ENCODE data around the gene SFN. TPM values are rescaled to one million over a fixed set of nuclear protein-coding genes. Genes with fewer than 3 reads are reported as not detected.
A peak's percentile ranks its signal among the peaks of the same experiment; 100 is the strongest.
"Not testable (repeated sequence)": the region's sequence is repeated elsewhere in the genome, so short reads cannot be mapped to it uniquely, and the experiment has no call there.

The SFN gene
- total and polyA plus RNA-seq, 10 donors = 0.27 to 0.80 (median 0.61) TPM; not detected in 3

DNA sequence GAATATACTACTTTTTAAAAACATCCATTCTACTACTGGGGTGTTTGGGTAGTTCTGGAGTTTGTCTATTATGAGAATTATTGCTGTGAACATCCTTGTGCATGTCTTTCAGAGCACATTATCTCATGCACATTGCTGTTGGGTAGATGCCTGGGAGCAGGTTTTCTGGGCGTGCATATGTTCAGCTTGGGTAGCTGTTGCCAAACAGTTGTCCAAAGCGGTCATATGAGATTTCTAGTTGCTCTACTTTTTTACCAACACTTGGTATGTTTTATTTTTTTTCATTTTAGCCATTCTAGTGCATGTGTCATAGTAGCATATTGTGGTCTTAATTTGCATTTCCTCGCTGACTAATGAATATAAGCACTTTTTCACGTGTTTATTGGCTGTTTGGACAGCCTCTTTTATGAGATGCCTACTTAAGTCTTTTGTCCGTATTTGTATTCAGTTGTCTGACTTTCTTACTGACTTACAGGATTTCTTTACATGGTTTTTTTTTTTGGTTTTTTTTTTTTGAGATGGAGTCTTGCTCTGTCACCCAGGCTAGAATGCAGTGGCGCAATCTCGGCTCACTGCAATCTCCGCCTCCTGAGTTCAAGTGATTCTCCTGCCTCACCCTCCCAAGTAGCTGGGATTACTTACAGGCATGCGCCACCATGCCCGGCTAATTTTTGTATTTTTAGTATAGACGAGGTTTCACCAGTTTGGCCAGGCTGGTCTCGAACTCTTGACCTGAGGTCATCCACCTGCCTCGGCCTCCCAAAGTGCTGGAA lies 18.3 kb upstream of the SFN start:
- DNase-seq = no peak
- Histone ChIP-seq H3K9me3 (no peaks in the 10 kb centered on the region), H3K27me3 (replicated peaks in 1 of 7) (no peaks in the 10 kb centered on the region), H3K4me3 (no peak overlapping the region), H3K36me3 (peaks cover 0 to 96% (median 70%) of the 10 kb centered on the region in 6 donors), H3K4me1 (peaks cover 0 to 14% (median 2%) of the 10 kb centered on the region in 6 donors), H3K27ac (no peak overlapping the region)
- TF ChIP-seq POLR2AphosphoS5 (IDR thresholded peaks at IDR 0.05) = no peak
- TF ChIP-seq, protein P1, sequence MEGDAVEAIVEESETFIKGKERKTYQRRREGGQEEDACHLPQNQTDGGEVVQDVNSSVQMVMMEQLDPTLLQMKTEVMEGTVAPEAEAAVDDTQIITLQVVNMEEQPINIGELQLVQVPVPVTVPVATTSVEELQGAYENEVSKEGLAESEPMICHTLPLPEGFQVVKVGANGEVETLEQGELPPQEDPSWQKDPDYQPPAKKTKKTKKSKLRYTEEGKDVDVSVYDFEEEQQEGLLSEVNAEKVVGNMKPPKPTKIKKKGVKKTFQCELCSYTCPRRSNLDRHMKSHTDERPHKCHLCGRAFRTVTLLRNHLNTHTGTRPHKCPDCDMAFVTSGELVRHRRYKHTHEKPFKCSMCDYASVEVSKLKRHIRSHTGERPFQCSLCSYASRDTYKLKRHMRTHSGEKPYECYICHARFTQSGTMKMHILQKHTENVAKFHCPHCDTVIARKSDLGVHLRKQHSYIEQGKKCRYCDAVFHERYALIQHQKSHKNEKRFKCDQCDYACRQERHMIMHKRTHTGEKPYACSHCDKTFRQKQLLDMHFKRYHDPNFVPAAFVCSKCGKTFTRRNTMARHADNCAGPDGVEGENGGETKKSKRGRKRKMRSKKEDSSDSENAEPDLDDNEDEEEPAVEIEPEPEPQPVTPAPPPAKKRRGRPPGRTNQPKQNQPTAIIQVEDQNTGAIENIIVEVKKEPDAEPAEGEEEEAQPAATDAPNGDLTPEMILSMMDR (IDR thresholded peaks at IDR 0.05 in 8 of 11, conservative IDR thresholded peaks at IDR 0.05 in 3 of 11) = no peak
- TF ChIP-seq POLR2A (IDR thresholded peaks at IDR 0.05) = no peak
- 90 to 93% (median 91%) methylated on average over 13 of the region's 13 CpGs for WGBS, 5 donors
- intact Hi-C loops (cut with DNase I; ENCODE audit: low total_unique reads) = no loop called here

DNA sequence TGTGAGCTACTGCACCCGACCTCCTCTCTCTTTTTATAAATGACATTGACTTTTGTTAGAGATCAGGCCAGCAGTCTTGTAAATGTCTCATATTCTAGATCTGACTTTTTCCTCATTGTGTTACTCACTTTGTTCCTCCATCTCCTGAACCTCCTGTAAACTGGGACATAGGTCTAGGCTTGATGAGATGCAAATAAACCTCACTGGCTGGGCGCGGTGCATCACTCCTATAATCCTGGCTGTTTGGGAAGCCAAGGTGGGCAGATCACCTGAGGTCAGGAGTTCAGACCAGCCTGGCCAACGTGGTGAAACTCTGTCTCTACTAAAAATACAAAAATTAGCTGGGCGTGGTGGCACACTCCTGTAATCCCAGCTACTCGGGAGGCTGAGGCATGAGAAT lies 15.1 kb upstream of the SFN start:
- WGBS, 5 donors = 86 to 93% (median 91%) methylated on average over 6 of the region's 6 CpGs
- Histone ChIP-seq H3K36me3 (peaks cover 0 to 96% (median 78%) of the 10 kb centered on the region in 6 donors), H3K4me1 (peaks cover 0 to 14% (median 1%) of the 10 kb centered on the region in 6 donors)
- H3K4me3 ChIP-seq; DNase-seq; H3K9me3 ChIP-seq; intact Hi-C loops (cut with DNase I; ENCODE audit: low total_unique reads); H3K27me3 ChIP-seq (replicated peaks in 1 of 7); H3K27ac ChIP-seq: not testable (repeated sequence)

DNA sequence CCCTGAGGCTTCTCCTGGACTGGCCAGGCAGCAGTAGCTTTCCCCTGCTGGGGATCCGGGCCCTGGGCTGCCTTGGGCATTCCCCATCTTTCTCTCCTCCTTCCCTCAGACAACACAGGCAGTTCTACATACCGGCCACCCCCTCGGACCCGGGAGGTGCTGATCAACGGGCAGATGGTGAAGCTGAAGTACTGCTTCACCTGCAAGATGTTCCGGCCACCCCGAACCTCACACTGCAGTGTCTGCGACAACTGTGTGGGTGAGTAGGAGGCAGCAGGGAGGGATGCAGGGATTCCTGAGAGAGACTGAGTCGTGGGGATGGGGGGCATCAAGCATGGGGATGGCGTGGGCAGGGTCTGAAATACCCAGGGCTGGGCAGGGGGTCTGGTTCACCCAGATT lies 14.4 kb upstream of the SFN start:
- no peaks in the 10 kb centered on the region for H3K9me3 ChIP-seq
- peak overlapping the region in 2 of 8 donors; percentile 6 to 11 for H3K27ac ChIP-seq
- no peak overlapping the region for H3K4me3 ChIP-seq
- intact Hi-C loops (cut with DNase I; ENCODE audit: low total_unique reads) = no loop called here
- peaks cover 0 to 96% (median 79%) of the 10 kb centered on the region in 6 donors for H3K36me3 ChIP-seq
- no peak for DNase-seq
- 90 to 96% (median 94%) methylated on average over 10 of the region's 10 CpGs for WGBS, 5 donors
- peaks cover 0 to 20% (median 2%) of the 10 kb centered on the region in 6 donors for H3K4me1 ChIP-seq
- TF ChIP-seq, protein P1 (IDR thresholded peaks at IDR 0.05 in 8 of 11, conservative IDR thresholded peaks at IDR 0.05 in 3 of 11) = no peak
- TF ChIP-seq POLR2A (IDR thresholded peaks at IDR 0.05) (no peak), POLR2AphosphoS5 (IDR thresholded peaks at IDR 0.05) (peak in 1 of 3 donors; percentile 29)
- H3K27me3 ChIP-seq (replicated peaks in 1 of 7) = no peaks in the 10 kb centered on the region

DNA sequence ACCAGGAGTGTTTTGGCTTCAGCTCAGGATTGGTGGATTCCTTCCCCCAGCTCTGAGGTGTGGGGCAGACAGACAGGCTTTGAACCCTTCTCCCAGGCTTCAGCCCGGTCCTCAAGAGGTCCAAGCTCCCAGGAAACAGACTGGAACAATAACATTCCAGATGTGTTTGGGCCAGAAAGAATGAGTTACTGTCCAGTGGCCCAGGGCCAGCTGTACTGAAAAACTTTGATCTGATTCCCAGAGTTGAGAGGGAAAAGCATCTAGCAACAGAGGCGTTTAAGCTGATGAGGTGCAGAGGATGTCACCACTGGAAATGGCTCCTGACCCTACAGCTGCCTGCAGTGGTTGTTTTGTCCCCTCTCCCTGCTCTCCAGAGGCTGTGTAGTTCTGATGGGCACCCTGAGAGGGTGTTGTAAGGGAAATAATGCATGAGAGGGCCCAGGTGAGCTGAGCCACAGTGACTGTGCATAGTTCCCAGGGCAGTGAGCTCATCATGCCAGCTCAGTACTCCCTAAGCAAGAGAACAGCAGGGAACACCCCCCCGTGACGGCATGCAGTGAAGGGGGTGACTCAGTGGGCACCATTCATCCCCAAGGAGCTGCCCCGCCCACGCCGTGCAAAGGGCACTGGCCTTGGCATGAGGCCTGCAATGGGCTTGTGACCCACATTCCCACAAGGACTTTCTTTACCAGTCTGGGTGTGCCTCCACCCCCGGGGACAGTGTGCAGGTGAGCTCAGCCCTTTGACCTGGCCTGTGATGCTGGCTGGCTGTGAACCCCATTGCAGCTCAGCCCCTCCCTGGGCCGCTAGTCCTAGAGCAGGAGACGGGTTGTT lies 13.8 kb upstream of the SFN start:
- 68 to 89% (median 82%) methylated on average over 6 to 10 of the region's 10 CpGs for WGBS, 5 donors
- no peak overlapping the region for H3K4me3 ChIP-seq
- DNase-seq = no peak

More for the DNA sequence above, 13.8 kb upstream of the SFN start:
- intact Hi-C loops (cut with DNase I; ENCODE audit: low total_unique reads) = no loop called here
- H3K9me3 ChIP-seq = no peaks in the 10 kb centered on the region
- peak overlapping the region in 2 of 8 donors; percentile 6 to 11 for H3K27ac ChIP-seq
- no peaks in the 10 kb centered on the region for H3K27me3 ChIP-seq (replicated peaks in 1 of 7)
- peaks cover 0 to 21% (median 2%) of the 10 kb centered on the region in 6 donors for H3K4me1 ChIP-seq
- H3K36me3 ChIP-seq = peaks cover 0 to 96% (median 80%) of the 10 kb centered on the region in 6 donors
- peak in 1 of 3 donors; percentile 45 for TF ChIP-seq POLR2AphosphoS5 (IDR thresholded peaks at IDR 0.05)
- TF ChIP-seq, protein P1 (IDR thresholded peaks at IDR 0.05 in 8 of 11, conservative IDR thresholded peaks at IDR 0.05 in 3 of 11) = no peak
